Nephron (organoid): ENCODE results near the gene FAM114A1.

ENCODE experiments used
- H3K27ac Mint-ChIP-seq, 3 experiments: 2 replicates each; pipeline ENCODE4 v1.8.0; 2020; ENCODE audit warnings: mixed read lengths in 3 of 3, mild to moderate bottlenecking in 2 of 3, moderate library complexity in 1 of 3
- H3K27me3 Mint-ChIP-seq: 2 replicates; pipeline ENCODE4 v1.8.0; 2021; ENCODE audit warnings: low read depth, mild to moderate bottlenecking, moderate library complexity, mixed read lengths
- H3K36me3 Mint-ChIP-seq: 2 replicates; pipeline ENCODE4 v1.8.0; 2020; ENCODE audit warnings: low read depth, mixed read lengths
- H3K4me1 Mint-ChIP-seq: 2 replicates; pipeline ENCODE4 v1.8.0; 2020; ENCODE audit warnings: mixed read lengths
- H3K4me3 Mint-ChIP-seq, 3 experiments: 2 replicates each; pipeline ENCODE4 v1.8.0; 2020; ENCODE audit warnings: mild to moderate bottlenecking in 3 of 3, mixed read lengths in 3 of 3, moderate library complexity in 2 of 3
- H3K9me3 Mint-ChIP-seq: 2 replicates; pipeline ENCODE4 v1.8.0; 2020; ENCODE audit warnings: mixed read lengths
- TF ChIP-seq, protein P1 (sequence below), 3 experiments: fragments of 200-600 bp; sonication (generic); IDR thresholded peaks; one replicate each; pipeline ENCODE4 v1.5.0; 2021; ENCODE audit warnings: antibody characterized with exemption in 3 of 3; ENCODE audit not compliant: unreplicated experiment in 3 of 3

The FAM114A1 gene

GRCh38 chr4:38859501-38859900 lies 8.1 kb upstream of the FAM114A1 start:
- Mint-ChIP-seq H3K36me3 (no peaks in the 10 kb centered on the region), H3K4me1 (peaks cover 11% of the 10 kb centered on the region), H3K27me3 (no peaks in the 10 kb centered on the region), H3K27ac (no peak overlapping the region), H3K9me3 (no peaks in the 10 kb centered on the region), H3K4me3 (no peak overlapping the region)
- TF ChIP-seq, protein P1, sequence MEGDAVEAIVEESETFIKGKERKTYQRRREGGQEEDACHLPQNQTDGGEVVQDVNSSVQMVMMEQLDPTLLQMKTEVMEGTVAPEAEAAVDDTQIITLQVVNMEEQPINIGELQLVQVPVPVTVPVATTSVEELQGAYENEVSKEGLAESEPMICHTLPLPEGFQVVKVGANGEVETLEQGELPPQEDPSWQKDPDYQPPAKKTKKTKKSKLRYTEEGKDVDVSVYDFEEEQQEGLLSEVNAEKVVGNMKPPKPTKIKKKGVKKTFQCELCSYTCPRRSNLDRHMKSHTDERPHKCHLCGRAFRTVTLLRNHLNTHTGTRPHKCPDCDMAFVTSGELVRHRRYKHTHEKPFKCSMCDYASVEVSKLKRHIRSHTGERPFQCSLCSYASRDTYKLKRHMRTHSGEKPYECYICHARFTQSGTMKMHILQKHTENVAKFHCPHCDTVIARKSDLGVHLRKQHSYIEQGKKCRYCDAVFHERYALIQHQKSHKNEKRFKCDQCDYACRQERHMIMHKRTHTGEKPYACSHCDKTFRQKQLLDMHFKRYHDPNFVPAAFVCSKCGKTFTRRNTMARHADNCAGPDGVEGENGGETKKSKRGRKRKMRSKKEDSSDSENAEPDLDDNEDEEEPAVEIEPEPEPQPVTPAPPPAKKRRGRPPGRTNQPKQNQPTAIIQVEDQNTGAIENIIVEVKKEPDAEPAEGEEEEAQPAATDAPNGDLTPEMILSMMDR (IDR thresholded peaks at IDR 0.05; ENCODE audit: unreplicated experiment in 3 of 3): no peak

DNA sequence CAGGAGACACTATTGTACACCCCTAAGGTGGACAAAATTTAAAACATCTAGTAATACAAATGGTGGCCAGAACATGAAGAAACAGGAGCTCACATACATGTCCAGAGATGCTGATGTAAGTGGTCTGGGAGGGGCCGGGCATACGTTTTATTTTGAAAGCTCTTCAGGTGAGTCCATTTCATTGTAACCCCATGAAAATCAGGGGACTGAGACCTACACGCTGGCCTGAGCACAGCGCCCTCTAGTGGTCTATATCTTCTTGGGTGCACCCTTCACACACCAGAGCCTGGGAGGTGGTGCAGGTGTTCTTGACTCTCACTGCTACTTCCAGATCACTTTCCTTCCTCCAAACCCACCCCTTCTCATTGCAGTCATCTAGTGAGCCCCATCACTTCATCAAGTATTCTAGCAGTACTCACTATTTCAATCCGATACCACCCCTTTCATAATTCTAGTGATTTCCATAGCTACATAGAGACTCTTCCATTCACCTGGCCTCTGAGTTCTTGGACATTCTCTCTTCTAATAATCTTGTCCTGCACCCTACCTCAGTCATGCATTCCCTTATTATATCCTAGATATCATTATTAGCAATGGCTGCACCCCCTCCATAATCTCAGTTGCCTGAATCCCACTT lies 6.7 kb upstream of the FAM114A1 start:
- Mint-ChIP-seq H3K36me3 (no peaks in the 10 kb centered on the region), H3K27ac (no peak overlapping the region), H3K4me1 (peaks cover 11% of the 10 kb centered on the region), H3K9me3 (no peaks in the 10 kb centered on the region), H3K4me3 (no peak overlapping the region), H3K27me3 (no peaks in the 10 kb centered on the region)
- TF ChIP-seq, protein P1 (IDR thresholded peaks at IDR 0.05; ENCODE audit: unreplicated experiment in 3 of 3): peak; percentile 44 to 57 (median 54)

- H3K27me3 Mint-ChIP-seq: no peaks in the 10 kb centered on the region
- no peak overlapping the region for H3K27ac Mint-ChIP-seq
- no peak overlapping the region for H3K4me3 Mint-ChIP-seq
- peaks cover 4% of the 10 kb centered on the region for H3K4me1 Mint-ChIP-seq
- TF ChIP-seq, protein P1 (IDR thresholded peaks at IDR 0.05; ENCODE audit: unreplicated experiment in 3 of 3): no peak
- H3K36me3 Mint-ChIP-seq: no peaks in the 10 kb centered on the region
- no peaks in the 10 kb centered on the region for H3K9me3 Mint-ChIP-seq
These were observed 5.8 kb upstream of the FAM114A1 start for GRCh38 chr4:38861791-38862190.

GRCh38 chr4:38865445-38865844 lies 2.2 kb upstream of the FAM114A1 start:
- Mint-ChIP-seq H3K9me3 (no peaks in the 10 kb centered on the region), H3K36me3 (peaks cover 7% of the 10 kb centered on the region), H3K27me3 (no peaks in the 10 kb centered on the region), H3K27ac (no peak overlapping the region), H3K4me3 (peak overlapping the region; percentile 13 to 59 (median 51)), H3K4me1 (peaks cover 26% of the 10 kb centered on the region)
- TF ChIP-seq, protein P1 (IDR thresholded peaks at IDR 0.05; ENCODE audit: unreplicated experiment in 3 of 3): no peak

- H3K4me1 Mint-ChIP-seq: peaks cover 29% of the 10 kb centered on the region
- H3K27ac Mint-ChIP-seq: peak overlapping the region; percentile 80 to 96 (median 94)
- H3K27me3 Mint-ChIP-seq: no peaks in the 10 kb centered on the region
- TF ChIP-seq, protein P1 (IDR thresholded peaks at IDR 0.05; ENCODE audit: unreplicated experiment in 3 of 3): no peak
- peaks cover 7% of the 10 kb centered on the region for H3K36me3 Mint-ChIP-seq
- peak overlapping the region; percentile 82 to 93 (median 89) for H3K4me3 Mint-ChIP-seq
- no peaks in the 10 kb centered on the region for H3K9me3 Mint-ChIP-seq
These were observed 581 bp upstream of the FAM114A1 start for GRCh38 chr4:38866973-38867477.
